ENCODE measurements around the gene NDRG2. TPM values are rescaled to one million over a fixed set of nuclear protein-coding genes. Genes with fewer than 3 reads are reported as not detected.

The NDRG2 gene
- polyA plus RNA-seq, 1 experiment = 1.0 TPM

DNA sequence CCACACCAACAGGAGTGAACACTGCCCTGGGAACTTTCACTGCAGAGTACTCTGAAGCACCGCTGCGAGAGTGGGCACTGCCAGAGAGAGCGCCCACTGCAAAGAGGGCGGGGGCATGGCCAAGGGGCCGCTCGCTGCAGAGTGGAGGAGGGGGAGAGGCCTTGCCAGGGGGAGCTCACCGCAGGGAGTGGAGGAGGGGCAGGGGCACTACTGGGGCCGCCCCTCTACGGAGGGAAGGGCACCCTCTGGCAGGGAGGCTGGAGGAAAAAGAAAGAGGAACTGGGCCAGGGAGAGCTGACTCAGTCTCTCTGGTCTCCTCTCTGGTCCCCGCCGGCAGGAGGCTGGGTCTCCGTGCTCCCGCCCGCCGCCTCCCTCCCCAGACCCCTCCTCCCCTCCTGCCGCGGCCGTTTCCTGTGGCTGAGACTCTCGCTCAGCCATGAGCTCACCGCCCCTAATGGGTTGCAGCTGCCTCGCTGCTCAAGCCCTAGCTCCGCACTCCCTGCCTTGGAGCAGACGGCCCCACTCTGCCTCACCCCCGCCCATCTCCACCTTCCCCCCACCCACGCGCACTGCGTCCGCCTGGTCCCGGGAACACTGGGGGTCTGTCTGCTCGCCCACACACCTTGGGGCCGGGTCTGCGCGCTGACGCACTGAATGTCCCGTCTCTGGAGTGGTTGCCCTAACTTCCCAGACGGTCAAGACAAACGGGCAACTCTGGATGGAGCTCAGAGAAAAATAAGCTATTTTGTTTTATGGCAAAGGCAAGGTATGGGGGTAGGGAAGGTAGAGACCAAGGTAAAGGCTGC is 46.6 kb upstream of the NDRG2 start:
- Histone ChIP-seq H3K27me3 (ENCODE audit: control insufficient read depth, insufficient read depth, low read length) (no peaks in the 10 kb centered on the region), H3K4me3 (ENCODE audit: low read depth, low read length) (peak overlapping the region; percentile 82), H3K9me3 (ENCODE audit: control insufficient read depth, insufficient read depth, low read length) (no peaks in the 10 kb centered on the region; the same call in 1 of the 2 replicates), H3K27ac (ENCODE audit: low read depth, low read length) (peak overlapping the region; percentile 95)
- TF ChIP-seq, protein P1, sequence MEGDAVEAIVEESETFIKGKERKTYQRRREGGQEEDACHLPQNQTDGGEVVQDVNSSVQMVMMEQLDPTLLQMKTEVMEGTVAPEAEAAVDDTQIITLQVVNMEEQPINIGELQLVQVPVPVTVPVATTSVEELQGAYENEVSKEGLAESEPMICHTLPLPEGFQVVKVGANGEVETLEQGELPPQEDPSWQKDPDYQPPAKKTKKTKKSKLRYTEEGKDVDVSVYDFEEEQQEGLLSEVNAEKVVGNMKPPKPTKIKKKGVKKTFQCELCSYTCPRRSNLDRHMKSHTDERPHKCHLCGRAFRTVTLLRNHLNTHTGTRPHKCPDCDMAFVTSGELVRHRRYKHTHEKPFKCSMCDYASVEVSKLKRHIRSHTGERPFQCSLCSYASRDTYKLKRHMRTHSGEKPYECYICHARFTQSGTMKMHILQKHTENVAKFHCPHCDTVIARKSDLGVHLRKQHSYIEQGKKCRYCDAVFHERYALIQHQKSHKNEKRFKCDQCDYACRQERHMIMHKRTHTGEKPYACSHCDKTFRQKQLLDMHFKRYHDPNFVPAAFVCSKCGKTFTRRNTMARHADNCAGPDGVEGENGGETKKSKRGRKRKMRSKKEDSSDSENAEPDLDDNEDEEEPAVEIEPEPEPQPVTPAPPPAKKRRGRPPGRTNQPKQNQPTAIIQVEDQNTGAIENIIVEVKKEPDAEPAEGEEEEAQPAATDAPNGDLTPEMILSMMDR (IDR thresholded peaks at IDR 0.05; ENCODE audit: low read depth, low read length) = no peak
- ChIA-PET CTCF (interaction anchor here (0.6 to 9.0 kb wide), 18 partner anchors 8 to 749 kb away, joined by 3 to 128 read pairs (median 6); no protein-coding TSS in a partner anchor), POLR2A (interaction anchor here (0.6 to 3.0 kb wide), 18 partner anchors 8 to 610 kb away, joined by 3 to 40 read pairs (median 4); partner anchors contain the start of genes RNASE4 and SUPT16H)
- DNase-seq (ENCODE audit: low read depth, low spot score) = peak; percentile 88

DNA sequence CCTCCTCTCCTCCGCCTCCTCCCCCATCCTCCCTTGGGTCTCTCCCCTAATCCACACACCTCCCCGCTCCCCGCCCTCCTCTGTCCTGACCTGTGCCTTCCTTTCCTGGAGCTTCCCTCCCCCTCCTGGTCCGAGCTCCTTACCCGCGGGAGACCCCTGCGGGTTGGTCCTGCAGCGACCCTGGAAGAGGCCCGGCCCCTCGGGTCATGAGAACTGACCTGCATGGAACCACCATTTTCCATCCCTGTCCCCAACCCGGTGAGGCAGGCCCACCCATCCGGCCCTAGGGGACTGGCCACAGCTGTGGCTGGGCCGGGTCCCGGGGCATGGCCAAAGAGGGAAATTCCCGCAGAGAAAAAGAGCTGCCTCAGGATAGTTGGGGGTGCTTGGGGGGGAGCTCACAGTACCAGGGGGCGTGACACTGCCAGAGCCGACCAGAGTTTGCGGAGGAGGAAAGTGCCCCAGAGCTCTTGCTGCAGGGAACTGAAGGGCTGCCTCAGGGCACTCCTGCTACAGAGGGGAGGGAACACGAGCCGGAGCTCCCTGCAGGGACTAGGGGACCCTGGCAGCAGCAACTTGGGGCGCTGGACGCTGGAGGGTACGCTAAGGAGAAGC is 45.9 kb upstream of the NDRG2 start:
- no peak for DNase-seq (ENCODE audit: low read depth, low spot score)
- POLR2A ChIA-PET = interaction anchor here (0.7 to 3.0 kb wide), 16 partner anchors 8 to 609 kb away, joined by 3 to 40 read pairs (median 4); partner anchors contain the start of gene SUPT16H
- no peaks in the 10 kb centered on the region; the same call in 1 of the 2 replicates for H3K9me3 ChIP-seq (ENCODE audit: control insufficient read depth, insufficient read depth, low read length)
- peak overlapping the region; percentile 95 for H3K27ac ChIP-seq (ENCODE audit: low read depth, low read length)
- CTCF ChIA-PET = interaction anchor here (0.8 to 9.0 kb wide), 11 partner anchors 9 to 371 kb away, joined by 3 to 128 read pairs (median 9); no protein-coding TSS in a partner anchor
- no peaks in the 10 kb centered on the region for H3K27me3 ChIP-seq (ENCODE audit: control insufficient read depth, insufficient read depth, low read length)
- H3K4me3 ChIP-seq (ENCODE audit: low read depth, low read length) = peak overlapping the region; percentile 82
- TF ChIP-seq, protein P1 (IDR thresholded peaks at IDR 0.05; ENCODE audit: low read depth, low read length) = no peak

DNA sequence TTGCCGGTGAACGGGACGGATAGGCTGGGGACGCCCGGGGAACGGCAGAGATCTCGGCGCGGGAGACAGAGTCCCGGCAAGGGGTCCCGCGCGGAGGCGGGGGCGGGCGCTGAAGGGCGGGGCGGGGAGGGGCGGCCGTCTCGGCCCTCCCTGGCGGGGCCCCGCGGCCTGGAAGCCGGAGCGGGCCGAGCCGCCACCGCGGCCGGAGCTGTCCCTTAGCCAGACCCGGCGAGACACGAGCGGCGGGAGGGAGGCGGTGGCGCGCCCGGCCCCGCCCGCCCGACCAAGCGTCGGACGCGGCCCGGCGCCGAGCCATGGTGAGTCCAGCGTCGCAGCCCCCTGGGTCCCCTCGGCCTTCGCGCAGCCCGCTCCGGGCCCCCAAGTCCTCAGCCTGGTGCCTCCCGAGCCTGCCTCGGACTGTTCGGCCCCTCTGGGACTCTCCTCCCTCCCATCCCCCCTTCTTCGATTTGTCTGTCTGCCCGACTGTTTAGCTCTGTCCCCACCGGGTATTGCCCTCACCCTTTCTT is 45.3 kb upstream of the NDRG2 start, which contains the start of gene ARHGEF40:
TSS of gene ARHGEF40 (plus strand) at position 222 of the 527 bp plus-strand sequence. CDS start at position 315, 93 bp downstream.
- no peak for DNase-seq (ENCODE audit: low read depth, low spot score)
- POLR2A ChIA-PET = interaction anchor here (0.7 to 3.0 kb wide), 6 partner anchors 8 to 82 kb away, joined by 3 to 40 read pairs (median 8); no protein-coding TSS in a partner anchor
- CTCF ChIA-PET = interaction anchor here (0.6 to 9.0 kb wide), 9 partner anchors 8 to 379 kb away, joined by 3 to 128 read pairs (median 28); no protein-coding TSS in a partner anchor
- H3K27me3 ChIP-seq (ENCODE audit: control insufficient read depth, insufficient read depth, low read length) = no peaks in the 10 kb centered on the region
- peak within 1 kb of the TSS; percentile 95 for H3K27ac ChIP-seq (ENCODE audit: low read depth, low read length)
- H3K4me3 ChIP-seq (ENCODE audit: low read depth, low read length) = peak within 1 kb of the TSS; percentile 82
- TF ChIP-seq, protein P1 (IDR thresholded peaks at IDR 0.05; ENCODE audit: low read depth, low read length) = no peak
- H3K9me3 ChIP-seq (ENCODE audit: control insufficient read depth, insufficient read depth, low read length) = no peaks in the 10 kb centered on the region; the same call in 1 of the 2 replicates

DNA sequence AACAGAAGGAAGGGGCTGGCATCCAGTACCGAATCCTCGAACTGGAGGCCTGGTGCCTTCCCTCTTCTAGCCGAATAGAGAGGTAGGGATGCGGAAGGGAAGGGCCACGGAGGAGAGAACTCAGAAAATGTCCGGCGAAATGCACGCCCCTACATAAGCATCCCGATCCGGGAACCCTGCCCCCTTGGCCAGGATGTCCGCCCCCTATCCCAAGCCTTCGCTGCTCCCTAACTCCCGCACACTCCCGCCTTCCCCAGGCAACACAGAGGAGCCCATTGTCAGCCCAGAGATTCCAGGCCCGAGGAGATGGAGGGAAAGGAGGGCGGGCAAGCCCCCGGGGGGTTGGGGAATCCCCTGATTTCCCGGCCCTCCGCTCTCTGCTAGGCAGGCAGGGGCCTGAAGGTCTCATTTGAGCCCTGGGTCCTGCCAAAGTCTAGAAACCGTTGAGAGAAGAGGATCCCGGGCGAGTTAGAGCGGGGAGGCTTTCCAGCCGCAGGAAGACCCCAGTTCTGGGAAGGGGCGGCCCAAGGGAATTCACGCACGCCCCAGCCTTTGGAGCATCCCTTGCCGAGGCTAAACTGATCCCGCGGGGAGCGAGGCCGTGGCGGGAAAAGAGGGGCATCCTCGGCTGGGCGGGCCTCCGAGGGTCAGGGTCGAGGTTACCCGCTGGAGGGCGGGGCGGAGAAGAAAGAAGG is 44.7 kb upstream of the NDRG2 start:
- Histone ChIP-seq H3K9me3 (ENCODE audit: control insufficient read depth, insufficient read depth, low read length) (no peaks in the 10 kb centered on the region; the same call in 1 of the 2 replicates), H3K27ac (ENCODE audit: low read depth, low read length) (peak overlapping the region; percentile 70), H3K27me3 (ENCODE audit: control insufficient read depth, insufficient read depth, low read length) (no peaks in the 10 kb centered on the region), H3K4me3 (ENCODE audit: low read depth, low read length) (peak overlapping the region; percentile 82)
- DNase-seq (ENCODE audit: low read depth, low spot score) = no peak
- TF ChIP-seq, protein P1 (IDR thresholded peaks at IDR 0.05; ENCODE audit: low read depth, low read length) = no peak
- ChIA-PET CTCF (interaction anchor here (0.6 to 9.0 kb wide), 20 partner anchors 11 to 379 kb away, joined by 3 to 153 read pairs (median 9); no protein-coding TSS in a partner anchor), POLR2A (interaction anchor here (1.4 to 3.0 kb wide), 5 partner anchors 18 to 35 kb away, joined by 3 to 40 read pairs (median 11); no protein-coding TSS in a partner anchor)
